Lung (tissue), 12 donors: ENCODE data around the gene P3H4. TPM values are rescaled to one million over a fixed set of nuclear protein-coding genes. Genes with fewer than 3 reads are reported as not detected.
A peak's percentile ranks its signal among the peaks of the same experiment; 100 is the strongest.

Source experiments
- ATAC-seq: fragments of 200-7000 bp; cut with Tn5 transposase; one replicate; pipeline ENCODE4 v1.9.1; 2020; ENCODE audit warnings: moderate number of reproducible peaks; ENCODE audit not compliant: insufficient read depth, low FRiP score
- DNase-seq, 3 donors: peaks; one replicate each; pipeline ENCODE4 v3.0.0-alpha.2; 2013 to 2017
- H3K27ac ChIP-seq, 2 donors: one replicate each; pipeline ENCODE4 v1.5.1; 2013; ENCODE audit warnings: mild to moderate bottlenecking in 2 of 2, moderate library complexity in 2 of 2, control low read depth in 1 of 2, inconsistent platforms in 1 of 2, low read depth in 1 of 2, low read length in 1 of 2
- H3K27me3 ChIP-seq, 3 donors: one replicate each; pipeline ENCODE4 v1.5.1; 2013; ENCODE audit warnings: low read length in 2 of 3; ENCODE audit not compliant: control insufficient read depth in 3 of 3, insufficient read depth in 3 of 3
- H3K36me3 ChIP-seq, 4 donors: one replicate each; pipeline ENCODE4 v1.5.1; 2013; ENCODE audit warnings: low read length in 4 of 4, mild to moderate bottlenecking in 1 of 4, moderate library complexity in 1 of 4; ENCODE audit not compliant: control insufficient read depth in 4 of 4, insufficient read depth in 4 of 4
- H3K4me1 ChIP-seq, 5 donors: one replicate each; pipeline ENCODE4 v1.5.1; 2013; ENCODE audit warnings: low read length in 5 of 5, mild to moderate bottlenecking in 2 of 5, moderate library complexity in 1 of 5; ENCODE audit not compliant: control insufficient read depth in 5 of 5, insufficient read depth in 5 of 5
- H3K4me3 ChIP-seq: one replicate; pipeline ENCODE4 v1.5.1; 2013; ENCODE audit warnings: mild to moderate bottlenecking, control low read depth, moderate library complexity
- H3K9ac ChIP-seq, 2 donors: one replicate each; pipeline ENCODE4 v1.5.1; 2013; ENCODE audit warnings: low read length in 2 of 2, control low read depth in 1 of 2; ENCODE audit not compliant: insufficient read depth in 1 of 2
- H3K9me3 ChIP-seq, 4 donors: one replicate each; pipeline ENCODE4 v1.5.1; 2013; ENCODE audit warnings: low read length in 3 of 4, mild to moderate bottlenecking in 1 of 4, moderate library complexity in 1 of 4; ENCODE audit not compliant: control insufficient read depth in 4 of 4, insufficient read depth in 3 of 4
- WGBS, 2 donors: extraction: QIAGEN DNeasy Blood & Tissue Kit; methylation state at CpG; one replicate each; pipeline ENCODE4 v1.1.7; 2013; 5-methylcytosine and 5-hydroxymethylcytosine counted together
- polyA plus RNA-seq, 2 donors: library from polyadenylated mRNA; stranded (reverse); fragments of 200-250 nt; gene quantifications; one replicate each; pipeline ENCODE4 v1.2.1, GENCODE V29; 2013
- total RNA-seq, 2 donors: library from RNA; depleted of rRNA in 1 of 2; stranded (reverse); fragments of >200 nt in 1 of 2; gene quantifications; one replicate each; pipeline ENCODE4 v1.2.1, GENCODE V29; 2014 to 2021
- TF ChIP-seq, protein P1 (sequence below): IDR thresholded peaks from 2 replicates; pipeline ENCODE4 v1.5.1; 2012; ENCODE audit warnings: mild to moderate bottlenecking; ENCODE audit errors: control extremely low read depth, extremely low read depth
- donor health status: control.
- donor health status: control.
- donor health status: Bipolar disorder and iron deficiency.
- donor health status: healthy.
- donor health status: DM: yes; HTN: yes; CAD: no.

The P3H4 gene
- total and polyA plus RNA-seq, 4 donors: 6.8 to 13.2 (median 11.0) TPM

DNA sequence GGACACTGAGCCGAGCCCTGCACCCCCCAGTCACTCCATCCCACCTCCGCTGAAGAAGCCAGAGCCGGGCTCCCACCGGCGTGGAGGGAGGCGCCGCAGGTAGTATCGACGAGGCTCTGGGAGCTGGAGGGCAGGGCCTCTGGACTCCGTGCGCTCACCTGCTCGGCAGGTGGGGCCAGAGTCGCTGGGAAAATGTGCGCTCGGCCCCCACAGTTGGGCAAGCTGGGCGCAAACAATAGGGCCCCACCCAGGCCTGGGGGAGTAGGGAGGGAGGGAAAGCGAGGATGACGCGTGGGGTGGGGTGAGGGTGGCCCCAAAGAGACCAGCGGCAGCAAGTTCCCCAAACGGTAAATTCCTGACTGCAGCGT is 25.9 kb downstream of the P3H4 start:
- 1 to 2% methylated on average over 22 of the region's 22 CpGs for WGBS, 2 donors
- H3K27me3 ChIP-seq: no peaks in the 10 kb centered on the region
- peaks cover 6 to 32% (median 29%) of the 10 kb centered on the region in 5 donors for H3K4me1 ChIP-seq
- peak; percentile 15 for ATAC-seq
- no peaks in the 10 kb centered on the region for H3K9me3 ChIP-seq
- peak overlapping the region; percentile 71 for H3K4me3 ChIP-seq
- H3K9ac ChIP-seq: peak overlapping the region in 1 of 2 donors; percentile 46
- H3K36me3 ChIP-seq: no peaks in the 10 kb centered on the region
- H3K27ac ChIP-seq: peak overlapping the region; percentile 94 to 95
- TF ChIP-seq, protein P1, sequence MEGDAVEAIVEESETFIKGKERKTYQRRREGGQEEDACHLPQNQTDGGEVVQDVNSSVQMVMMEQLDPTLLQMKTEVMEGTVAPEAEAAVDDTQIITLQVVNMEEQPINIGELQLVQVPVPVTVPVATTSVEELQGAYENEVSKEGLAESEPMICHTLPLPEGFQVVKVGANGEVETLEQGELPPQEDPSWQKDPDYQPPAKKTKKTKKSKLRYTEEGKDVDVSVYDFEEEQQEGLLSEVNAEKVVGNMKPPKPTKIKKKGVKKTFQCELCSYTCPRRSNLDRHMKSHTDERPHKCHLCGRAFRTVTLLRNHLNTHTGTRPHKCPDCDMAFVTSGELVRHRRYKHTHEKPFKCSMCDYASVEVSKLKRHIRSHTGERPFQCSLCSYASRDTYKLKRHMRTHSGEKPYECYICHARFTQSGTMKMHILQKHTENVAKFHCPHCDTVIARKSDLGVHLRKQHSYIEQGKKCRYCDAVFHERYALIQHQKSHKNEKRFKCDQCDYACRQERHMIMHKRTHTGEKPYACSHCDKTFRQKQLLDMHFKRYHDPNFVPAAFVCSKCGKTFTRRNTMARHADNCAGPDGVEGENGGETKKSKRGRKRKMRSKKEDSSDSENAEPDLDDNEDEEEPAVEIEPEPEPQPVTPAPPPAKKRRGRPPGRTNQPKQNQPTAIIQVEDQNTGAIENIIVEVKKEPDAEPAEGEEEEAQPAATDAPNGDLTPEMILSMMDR: no peak
- peak; percentile 36 to 56 (median 51) for DNase-seq

- peaks cover 6 to 32% (median 29%) of the 10 kb centered on the region in 5 donors for H3K4me1 ChIP-seq
- ATAC-seq: no peak
Observed at GRCh38 chr17:41785091-41785858, 26.5 kb downstream of the P3H4 start.

GRCh38 chr17:41784207-41784744 is 27.5 kb downstream of the P3H4 start:
- H3K4me3 ChIP-seq: no peak overlapping the region
- TF ChIP-seq, protein P1: no peak
- no peaks in the 10 kb centered on the region for H3K36me3 ChIP-seq
- H3K27ac ChIP-seq: peak overlapping the region; percentile 58 to 94
- no peaks in the 10 kb centered on the region for H3K27me3 ChIP-seq
- 20% methylated on average over 6 of the region's 6 CpGs for WGBS, 2 donors
- no peak overlapping the region for H3K9ac ChIP-seq
- H3K9me3 ChIP-seq: no peaks in the 10 kb centered on the region
- H3K4me1 ChIP-seq: peaks cover 6 to 34% (median 29%) of the 10 kb centered on the region in 5 donors
- ATAC-seq (no peak), DNase-seq (peak in 2 of 3 donors; percentile 25 to 44)

More at GRCh38 chr17:41785091-41785858, 26.5 kb downstream of the P3H4 start:
- Histone ChIP-seq H3K4me3 (peak overlapping the region; percentile 71), H3K9me3 (no peaks in the 10 kb centered on the region), H3K36me3 (no peaks in the 10 kb centered on the region), H3K9ac (peak overlapping the region; percentile 28 to 46), H3K27me3 (no peaks in the 10 kb centered on the region), H3K27ac (peak overlapping the region; percentile 94 to 95)
- WGBS, 2 donors: 3 to 5% methylated on average over 13 of the region's 13 CpGs
- TF ChIP-seq, protein P1: no peak
- peak; percentile 69 to 84 (median 78) for DNase-seq
